ENCODE results near the gene TDRD1. TPM values are rescaled to one million over a fixed set of nuclear protein-coding genes. Genes with fewer than 3 reads are reported as not detected.

Gene TDRD1
- polyA plus RNA-seq, 1 donor, result 0.22 TPM

- Histone ChIP-seq H3K27me3 (ENCODE audit: control insufficient read depth, insufficient read depth, low read length) (no peaks in the 10 kb centered on the region), H3K9me3 (ENCODE audit: control insufficient read depth, low read depth, low read length) (no peaks in the 10 kb centered on the region), H3K36me3 (ENCODE audit: control insufficient read depth, insufficient read depth, low read length) (no peaks in the 10 kb centered on the region), H3K27ac (ENCODE audit: low read length) (no peak overlapping the region), H3K4me3 (ENCODE audit: low read length) (no peak overlapping the region), H3K4me1 (ENCODE audit: control insufficient read depth, insufficient read depth, low read length) (peaks cover 3% of the 10 kb centered on the region)
- no CpG with 5 or more reads among the region's 3 CpGs for WGBS (ENCODE audit: insufficient coverage, low lambda C conversion rate)
- DNase-seq, result no peak
Measured at GRCh38 chr10:114273910-114274309, 94.8 kb downstream of the TDRD1 start.

GRCh38 chr10:114274616-114275453 lies 95.7 kb downstream of the TDRD1 start:
- no peak overlapping the region for H3K4me3 ChIP-seq (ENCODE audit: low read length)
- WGBS (ENCODE audit: insufficient coverage, low lambda C conversion rate), result 100% methylated on average over 3 of the region's 16 CpGs
- no peak for DNase-seq
- peaks cover 3% of the 10 kb centered on the region for H3K4me1 ChIP-seq (ENCODE audit: control insufficient read depth, insufficient read depth, low read length)
- no peaks in the 10 kb centered on the region for H3K9me3 ChIP-seq (ENCODE audit: control insufficient read depth, low read depth, low read length)
- no peaks in the 10 kb centered on the region for H3K36me3 ChIP-seq (ENCODE audit: control insufficient read depth, insufficient read depth, low read length)
- H3K27me3 ChIP-seq (ENCODE audit: control insufficient read depth, insufficient read depth, low read length), result no peaks in the 10 kb centered on the region
- no peak overlapping the region for H3K27ac ChIP-seq (ENCODE audit: low read length)

GRCh38 chr10:114276066-114276465 lies 96.9 kb downstream of the TDRD1 start:
- Histone ChIP-seq H3K36me3 (ENCODE audit: control insufficient read depth, insufficient read depth, low read length) (no peaks in the 10 kb centered on the region), H3K27me3 (ENCODE audit: control insufficient read depth, insufficient read depth, low read length) (no peaks in the 10 kb centered on the region), H3K27ac (ENCODE audit: low read length) (no peak overlapping the region), H3K9me3 (ENCODE audit: control insufficient read depth, low read depth, low read length) (no peaks in the 10 kb centered on the region), H3K4me1 (ENCODE audit: control insufficient read depth, insufficient read depth, low read length) (peaks cover 3% of the 10 kb centered on the region), H3K4me3 (ENCODE audit: low read length) (no peak overlapping the region)
- no CpG with 5 or more reads among the region's 6 CpGs for WGBS (ENCODE audit: insufficient coverage, low lambda C conversion rate)
- no peak for DNase-seq

- Histone ChIP-seq H3K9me3 (ENCODE audit: control insufficient read depth, low read depth, low read length) (no peaks in the 10 kb centered on the region), H3K4me1 (ENCODE audit: control insufficient read depth, insufficient read depth, low read length) (no peaks in the 10 kb centered on the region), H3K36me3 (ENCODE audit: control insufficient read depth, insufficient read depth, low read length) (no peaks in the 10 kb centered on the region), H3K27me3 (ENCODE audit: control insufficient read depth, insufficient read depth, low read length) (no peaks in the 10 kb centered on the region), H3K4me3 (ENCODE audit: low read length) (no peak overlapping the region), H3K27ac (ENCODE audit: low read length) (no peak overlapping the region)
- WGBS (ENCODE audit: insufficient coverage, low lambda C conversion rate), result no CpG with 5 or more reads among the region's 6 CpGs
- DNase-seq, result no peak
Measured at GRCh38 chr10:114276671-114277070, 97.5 kb downstream of the TDRD1 start.

- H3K9me3 ChIP-seq (ENCODE audit: control insufficient read depth, low read depth, low read length), result no peaks in the 10 kb centered on the region
- DNase-seq, result no peak
- H3K27ac ChIP-seq (ENCODE audit: low read length), result no peak overlapping the region
- no CpG with 5 or more reads among the region's 22 CpGs for WGBS (ENCODE audit: insufficient coverage, low lambda C conversion rate)
- H3K4me1 ChIP-seq (ENCODE audit: control insufficient read depth, insufficient read depth, low read length), result no peaks in the 10 kb centered on the region
- H3K27me3 ChIP-seq (ENCODE audit: control insufficient read depth, insufficient read depth, low read length), result no peaks in the 10 kb centered on the region
- no peaks in the 10 kb centered on the region for H3K36me3 ChIP-seq (ENCODE audit: control insufficient read depth, insufficient read depth, low read length)
- no peak overlapping the region for H3K4me3 ChIP-seq (ENCODE audit: low read length)
Measured at GRCh38 chr10:114278140-114278883, 99.2 kb downstream of the TDRD1 start.

GRCh38 chr10:114278884-114279191 lies 99.7 kb downstream of the TDRD1 start:
- H3K4me1 ChIP-seq (ENCODE audit: control insufficient read depth, insufficient read depth, low read length), result no peaks in the 10 kb centered on the region
- no peaks in the 10 kb centered on the region for H3K36me3 ChIP-seq (ENCODE audit: control insufficient read depth, insufficient read depth, low read length)
- no peaks in the 10 kb centered on the region for H3K27me3 ChIP-seq (ENCODE audit: control insufficient read depth, insufficient read depth, low read length)
- DNase-seq, result no peak
- H3K27ac ChIP-seq (ENCODE audit: low read length), result no peak overlapping the region
- no CpG with 5 or more reads among the region's 4 CpGs for WGBS (ENCODE audit: insufficient coverage, low lambda C conversion rate)
- H3K4me3 ChIP-seq (ENCODE audit: low read length), result no peak overlapping the region
- no peaks in the 10 kb centered on the region for H3K9me3 ChIP-seq (ENCODE audit: control insufficient read depth, low read depth, low read length)

GRCh38 chr10:114279289-114279688 lies 100.1 kb downstream of the TDRD1 start:
- DNase-seq, result no peak
- no peaks in the 10 kb centered on the region for H3K36me3 ChIP-seq (ENCODE audit: control insufficient read depth, insufficient read depth, low read length)
- H3K9me3 ChIP-seq (ENCODE audit: control insufficient read depth, low read depth, low read length), result no peaks in the 10 kb centered on the region
- WGBS (ENCODE audit: insufficient coverage, low lambda C conversion rate), result no CpG with 5 or more reads among the region's 4 CpGs
- H3K4me3 ChIP-seq (ENCODE audit: low read length), result no peak overlapping the region
- no peaks in the 10 kb centered on the region for H3K4me1 ChIP-seq (ENCODE audit: control insufficient read depth, insufficient read depth, low read length)
- H3K27ac ChIP-seq (ENCODE audit: low read length), result no peak overlapping the region
- no peaks in the 10 kb centered on the region for H3K27me3 ChIP-seq (ENCODE audit: control insufficient read depth, insufficient read depth, low read length)

- Histone ChIP-seq H3K9me3 (ENCODE audit: control insufficient read depth, low read depth, low read length) (no peaks in the 10 kb centered on the region), H3K4me1 (ENCODE audit: control insufficient read depth, insufficient read depth, low read length) (no peaks in the 10 kb centered on the region), H3K27me3 (ENCODE audit: control insufficient read depth, insufficient read depth, low read length) (no peaks in the 10 kb centered on the region), H3K36me3 (ENCODE audit: control insufficient read depth, insufficient read depth, low read length) (no peaks in the 10 kb centered on the region), H3K27ac (ENCODE audit: low read length) (no peak overlapping the region), H3K4me3 (ENCODE audit: low read length) (no peak overlapping the region)
- DNase-seq, result no peak
- no CpG with 5 or more reads among the region's 8 CpGs for WGBS (ENCODE audit: insufficient coverage, low lambda C conversion rate)
Measured at GRCh38 chr10:114279901-114280644, 100.9 kb downstream of the TDRD1 start.

GRCh38 chr10:114281006-114281405 lies 101.9 kb downstream of the TDRD1 start:
- Histone ChIP-seq H3K4me3 (ENCODE audit: low read length) (no peak overlapping the region), H3K4me1 (ENCODE audit: control insufficient read depth, insufficient read depth, low read length) (no peaks in the 10 kb centered on the region), H3K36me3 (ENCODE audit: control insufficient read depth, insufficient read depth, low read length) (no peaks in the 10 kb centered on the region), H3K9me3 (ENCODE audit: control insufficient read depth, low read depth, low read length) (peaks cover 2% of the 10 kb centered on the region), H3K27ac (ENCODE audit: low read length) (no peak overlapping the region), H3K27me3 (ENCODE audit: control insufficient read depth, insufficient read depth, low read length) (no peaks in the 10 kb centered on the region)
- no peak for DNase-seq
- WGBS (ENCODE audit: insufficient coverage, low lambda C conversion rate), result no CpG with 5 or more reads among the region's 7 CpGs

- Histone ChIP-seq H3K36me3 (ENCODE audit: control insufficient read depth, insufficient read depth, low read length) (no peaks in the 10 kb centered on the region), H3K4me1 (ENCODE audit: control insufficient read depth, insufficient read depth, low read length) (no peaks in the 10 kb centered on the region), H3K27ac (ENCODE audit: low read length) (no peak overlapping the region), H3K4me3 (ENCODE audit: low read length) (no peak overlapping the region), H3K9me3 (ENCODE audit: control insufficient read depth, low read depth, low read length) (peaks cover 5% of the 10 kb centered on the region), H3K27me3 (ENCODE audit: control insufficient read depth, insufficient read depth, low read length) (no peaks in the 10 kb centered on the region)
- WGBS (ENCODE audit: insufficient coverage, low lambda C conversion rate), result no CpG with 5 or more reads among the region's 5 CpGs
- no peak for DNase-seq
Measured at GRCh38 chr10:114281461-114281860, 102.3 kb downstream of the TDRD1 start.
